IPS-NIHi11 (cell line): ENCODE results near the gene KLHL9.

Experiments used
- DNase-seq: peaks from one replicate; pipeline ENCODE4 v3.0.0; 2012; ENCODE audit warnings: mixed read lengths, low spot score

KLHL9 gene

GRCh38 chr9:21317956-21318923, 17.0 kb downstream of the KLHL9 start:
- DNase-seq = peak; percentile 29

- no peak for DNase-seq
Observed at GRCh38 chr9:21316860-21317259, 18.3 kb downstream of the KLHL9 start.

- no peak for DNase-seq
Observed at GRCh38 chr9:21316032-21316842, 19.0 kb downstream of the KLHL9 start.

- no peak for DNase-seq
Observed at GRCh38 chr9:21314152-21314551, 21.1 kb downstream of the KLHL9 start.

GRCh38 chr9:21311889-21312288, 23.3 kb downstream of the KLHL9 start:
- no peak for DNase-seq

GRCh38 chr9:21305213-21305612, 30.0 kb downstream of the KLHL9 start, which contains the start of gene IFNA5:
Gene IFNA5, minus strand, starts transcription at chr9:21305313. Its CDS starts 57 bp downstream, at chr9:21305256.
- no peak for DNase-seq

GRCh38 chr9:21295992-21296391, 39.2 kb downstream of the KLHL9 start:
- no peak for DNase-seq

GRCh38 chr9:21294904-21295538, 40.2 kb downstream of the KLHL9 start:
- DNase-seq = no peak

GRCh38 chr9:21294364-21294774, 40.8 kb downstream of the KLHL9 start:
- peak; percentile 16 for DNase-seq

- DNase-seq = no peak
Observed at GRCh38 chr9:21289848-21290247, 45.4 kb downstream of the KLHL9 start.

GRCh38 chr9:21287280-21287679, 47.9 kb downstream of the KLHL9 start:
- DNase-seq = no peak

- DNase-seq = no peak
Observed at GRCh38 chr9:21286659-21287058, 48.5 kb downstream of the KLHL9 start.

- no peak for DNase-seq
Observed at GRCh38 chr9:21286099-21286498, 49.1 kb downstream of the KLHL9 start.

- DNase-seq = no peak
Observed at GRCh38 chr9:21281275-21281674, 53.9 kb downstream of the KLHL9 start.
